ENCODE measurements around the gene CD81.

DNA sequence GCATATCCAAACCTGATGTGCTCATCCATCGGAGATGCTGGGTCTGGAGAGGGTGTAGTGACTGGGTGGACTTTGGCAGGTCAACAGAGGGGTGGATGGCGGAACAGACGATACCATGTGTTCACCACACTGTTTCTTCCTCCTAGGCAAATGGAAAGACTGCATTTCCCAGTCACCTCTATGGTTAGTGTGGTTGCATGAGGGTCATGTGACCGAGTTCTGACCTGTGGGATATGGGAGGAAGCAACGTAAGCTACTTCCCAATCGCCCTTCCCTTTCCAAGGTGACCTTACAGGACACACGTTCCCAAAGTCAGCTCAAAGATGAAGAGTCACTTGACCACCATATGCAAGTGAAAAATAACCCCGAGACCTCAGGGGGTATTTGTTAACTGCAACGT, 47.6 kb upstream of the CD81 start:
- TF ChIP-seq, protein P1, sequence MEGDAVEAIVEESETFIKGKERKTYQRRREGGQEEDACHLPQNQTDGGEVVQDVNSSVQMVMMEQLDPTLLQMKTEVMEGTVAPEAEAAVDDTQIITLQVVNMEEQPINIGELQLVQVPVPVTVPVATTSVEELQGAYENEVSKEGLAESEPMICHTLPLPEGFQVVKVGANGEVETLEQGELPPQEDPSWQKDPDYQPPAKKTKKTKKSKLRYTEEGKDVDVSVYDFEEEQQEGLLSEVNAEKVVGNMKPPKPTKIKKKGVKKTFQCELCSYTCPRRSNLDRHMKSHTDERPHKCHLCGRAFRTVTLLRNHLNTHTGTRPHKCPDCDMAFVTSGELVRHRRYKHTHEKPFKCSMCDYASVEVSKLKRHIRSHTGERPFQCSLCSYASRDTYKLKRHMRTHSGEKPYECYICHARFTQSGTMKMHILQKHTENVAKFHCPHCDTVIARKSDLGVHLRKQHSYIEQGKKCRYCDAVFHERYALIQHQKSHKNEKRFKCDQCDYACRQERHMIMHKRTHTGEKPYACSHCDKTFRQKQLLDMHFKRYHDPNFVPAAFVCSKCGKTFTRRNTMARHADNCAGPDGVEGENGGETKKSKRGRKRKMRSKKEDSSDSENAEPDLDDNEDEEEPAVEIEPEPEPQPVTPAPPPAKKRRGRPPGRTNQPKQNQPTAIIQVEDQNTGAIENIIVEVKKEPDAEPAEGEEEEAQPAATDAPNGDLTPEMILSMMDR (conservative IDR thresholded peaks at IDR 0.05; ENCODE audit: low read length), result no peak
- TF ChIP-seq EZH2phosphoT487 (IDR thresholded peaks at IDR 0.05; ENCODE audit: borderline replicate concordance), result no peak

Data from Loucy (cell line).